Tibial nerve (tissue), 4 donors: ENCODE results near the gene METTL8.

Experiments
- CTCF ChIP-seq, 5 experiments: fragments of 200-600 bp in 3 of 5; fragments of 450-650 bp in 2 of 5; sonication (generic) in 3 of 5; IDR thresholded peaks; one replicate each; pipeline ENCODE4 v1.5.1; 2016 to 2019; ENCODE audit warnings: antibody characterized with exemption in 5 of 5, mild to moderate bottlenecking in 3 of 5, moderate library complexity in 2 of 5
- EP300 ChIP-seq, 2 donors: sonication (generic); formaldehyde crosslinking; IDR thresholded peaks; one replicate each; pipeline ENCODE4 v1.6.1; 2017; ENCODE audit warnings: antibody characterized with exemption in 2 of 2, mild to moderate bottlenecking in 1 of 2
- POLR2A ChIP-seq, 2 donors: fragments of 450-650 bp; IDR thresholded peaks; one replicate each; pipeline ENCODE4 v1.6.1; 2017; ENCODE audit warnings: antibody characterized with exemption in 2 of 2, mild to moderate bottlenecking in 2 of 2, moderate library complexity in 2 of 2

GRCh38 chr2:171387052-171387451 lies 46.7 kb downstream of the METTL8 start:
- no peak for TF ChIP-seq CTCF (IDR thresholded peaks at IDR 0.05)
- TF ChIP-seq POLR2A (IDR thresholded peaks at IDR 0.05): no peak
- TF ChIP-seq EP300 (IDR thresholded peaks at IDR 0.05): no peak
